Epidermal melanocyte (primary cell): ENCODE data around the gene CTNNBIP1.
A peak's percentile ranks its signal among the peaks of the same experiment; 100 is the strongest.

Source experiments
- DNase-seq: peaks from one replicate; pipeline ENCODE4 v3.0.0; 2011; ENCODE audit warnings: low spot score; ENCODE audit not compliant: insufficient read length

CTNNBIP1 gene

GRCh38 chr1:9878404-9878803 lies 31.7 kb downstream of the CTNNBIP1 start:
- DNase-seq, result no peak

GRCh38 chr1:9877962-9878361 lies 32.1 kb downstream of the CTNNBIP1 start:
- no peak for DNase-seq

- DNase-seq, result no peak
Observed at GRCh38 chr1:9875636-9876000, 34.5 kb downstream of the CTNNBIP1 start.

- DNase-seq, result peak; percentile 97
Observed at GRCh38 chr1:9874959-9875635, 35.0 kb downstream of the CTNNBIP1 start.

- no peak for DNase-seq
Observed at GRCh38 chr1:9874412-9874811, 35.7 kb downstream of the CTNNBIP1 start.

- DNase-seq, result no peak
Observed at GRCh38 chr1:9873992-9874391, 36.1 kb downstream of the CTNNBIP1 start.

- no peak for DNase-seq
Observed at GRCh38 chr1:9873385-9873784, 36.7 kb downstream of the CTNNBIP1 start.

- DNase-seq, result no peak
Observed at GRCh38 chr1:9872430-9873165, 37.5 kb downstream of the CTNNBIP1 start.

GRCh38 chr1:9871707-9872425 lies 38.2 kb downstream of the CTNNBIP1 start:
- no peak for DNase-seq

GRCh38 chr1:9871021-9871420 lies 39.0 kb downstream of the CTNNBIP1 start:
- DNase-seq, result no peak

GRCh38 chr1:9870572-9870971 lies 39.5 kb downstream of the CTNNBIP1 start:
- no peak for DNase-seq

GRCh38 chr1:9869831-9870251 lies 40.2 kb downstream of the CTNNBIP1 start:
- no peak for DNase-seq

GRCh38 chr1:9868244-9868590 lies 41.9 kb downstream of the CTNNBIP1 start:
- DNase-seq, result no peak

- peak; percentile 64 for DNase-seq
Observed at GRCh38 chr1:9867408-9868243, 42.4 kb downstream of the CTNNBIP1 start.

GRCh38 chr1:9866836-9867235 lies 43.2 kb downstream of the CTNNBIP1 start:
- DNase-seq, result no peak

- no peak for DNase-seq
Observed at GRCh38 chr1:9865724-9866123, 44.3 kb downstream of the CTNNBIP1 start.

- DNase-seq, result no peak
Observed at GRCh38 chr1:9863371-9863770, 46.7 kb downstream of the CTNNBIP1 start.

- DNase-seq, result no peak
Observed at GRCh38 chr1:9861360-9861759, 48.7 kb downstream of the CTNNBIP1 start.

GRCh38 chr1:9860887-9861286 lies 49.2 kb downstream of the CTNNBIP1 start:
- DNase-seq, result no peak

GRCh38 chr1:9859281-9860014 lies 50.6 kb downstream of the CTNNBIP1 start:
- peak; percentile 50 for DNase-seq
